HepG2 (cell line): ENCODE data around the gene EVC. TPM values are rescaled to one million over a fixed set of nuclear protein-coding genes. Genes with fewer than 3 reads are reported as not detected.

ENCODE experiments used
- ATAC-seq: fragments of 200-7000 bp; cut with Tn5 transposase; 3 replicates; pipeline ENCODE4 v1.9.1; 2020; ENCODE audit warnings: mild to moderate bottlenecking, moderate library complexity
- BruUV-seq: library from RNA; stranded (reverse); fragments of 400-500 nt; replicated peaks from 2 replicates; lab custom pipeline; 2021; lab: Mats Ljungman, UMichigan
- CTCF ChIA-PET: fragments of 300-600 bp; formaldehyde crosslinking; extraction: SDS; loops from one replicate; lab custom pipeline; 2021; ENCODE audit warnings: low total read pairs, inconsistent platforms, low intra/inter-chr PET ratio; lab: Yijun Ruan, JAX
- POLR2A ChIA-PET: fragments of 350-600 bp; sonication (Branson Sonifier 250); formaldehyde crosslinking; loops from one replicate; lab custom pipeline; 2020; ENCODE audit warnings: antibody characterized with exemption, inconsistent platforms; lab: Yijun Ruan, JAX
- DNase-seq: peaks from one replicate; pipeline ENCODE4 v3.0.0-alpha.2; 2015; ENCODE audit warnings: low spot score
- FAIRE-seq: peaks from 3 replicates; lab custom pipeline; 2011; peaks lifted over from hg19 to GRCh38; lab: Jason Lieb, UNC
- H2AFZ ChIP-seq: one replicate; pipeline ENCODE4 v1.6.1; 2011; ENCODE audit warnings: low read length, inconsistent platforms
- H3K27ac ChIP-seq: fragments of 300-600 bp; 3 replicates; pipeline ENCODE4 v1.8.0; 2011; ENCODE audit warnings: mixed run types, mild to moderate bottlenecking, mixed read lengths, low read length, inconsistent platforms; ENCODE audit not compliant: insufficient read depth; ENCODE audit errors: extremely low read length
- H3K27me3 ChIP-seq, 2 experiments: fragments of 200-600 bp in 1 of 2; 2 replicates in 1 of 2; 3 replicates in 1 of 2; pipeline versions ENCODE4 v1.6.0 to v1.8.0; 2011; ENCODE audit warnings: low read length in 2 of 2, mild to moderate bottlenecking in 2 of 2, moderate library complexity in 2 of 2, inconsistent platforms in 1 of 2; ENCODE audit not compliant: insufficient read depth in 2 of 2, control insufficient read depth in 1 of 2
- H3K36me3 ChIP-seq, 2 experiments: fragments of 200-600 bp in 1 of 2; replicated peaks in 1 of 2; 2 replicates in 1 of 2; 3 replicates in 1 of 2; pipeline versions ENCODE4 v1.5.1 to v1.8.0; 2011; ENCODE audit warnings: low read length in 2 of 2, inconsistent platforms in 1 of 2; ENCODE audit not compliant: insufficient read depth in 2 of 2, control insufficient read depth in 1 of 2
- H3K4me1 ChIP-seq: 2 replicates; pipeline ENCODE4 v1.5.1; 2012; ENCODE audit warnings: low read length, inconsistent platforms; ENCODE audit not compliant: insufficient read depth
- H3K4me2 ChIP-seq: 2 replicates; pipeline ENCODE4 v1.6.0; 2011; ENCODE audit warnings: low read depth, low read length, inconsistent platforms
- H3K4me3 ChIP-seq, 3 experiments: fragments of 200-600 bp in 1 of 3; sonication (generic), shearing (Covaris generic) in 1 of 3; replicated peaks in 1 of 3; 2 replicates each; pipeline ENCODE4 v1.5.1; 2011 to 2016; ENCODE audit warnings: low read length in 3 of 3, inconsistent platforms in 2 of 3, low read depth in 2 of 3, mild to moderate bottlenecking in 2 of 3, control low read depth in 1 of 3, mixed read lengths in 1 of 3; ENCODE audit not compliant: insufficient read depth in 1 of 3
- H3K79me2 ChIP-seq: one replicate; pipeline ENCODE4 v1.6.1; 2011; ENCODE audit warnings: low read length, inconsistent platforms; ENCODE audit not compliant: insufficient read depth
- H3K9ac ChIP-seq: 2 replicates; pipeline ENCODE4 v1.6.0; 2011; ENCODE audit warnings: mild to moderate bottlenecking, low read depth, low read length, inconsistent platforms; ENCODE audit not compliant: insufficient read depth
- H3K9me3 ChIP-seq: 2 replicates; pipeline ENCODE4 v1.5.1; 2012; ENCODE audit warnings: mild to moderate bottlenecking, low read length
- H4K20me1 ChIP-seq: 2 replicates; pipeline ENCODE4 v1.6.0; 2011; ENCODE audit warnings: inconsistent platforms, mild to moderate bottlenecking, low read length, moderate library complexity; ENCODE audit not compliant: insufficient read depth
- DMTF1 ChIP-seq: sonication (generic); formaldehyde crosslinking; IDR thresholded peaks from 2 replicates; pipeline ENCODE4 v1.4.0; 2020; ENCODE audit warnings: mild to moderate bottlenecking, missing genetic modification reagents
- ELF4 ChIP-seq: sonication (generic); formaldehyde crosslinking; IDR thresholded peaks from 2 replicates; pipeline ENCODE4 v1.5.0; 2020; ENCODE audit warnings: missing genetic modification reagents, mild to moderate bottlenecking, moderate library complexity, borderline replicate concordance
- GFI1 ChIP-seq: sonication (generic); formaldehyde crosslinking; IDR thresholded peaks from 2 replicates; pipeline ENCODE4 v1.5.0; 2020; ENCODE audit warnings: missing genetic modification reagents, mild to moderate bottlenecking, borderline replicate concordance
- PITX1 ChIP-seq: sonication (generic); formaldehyde crosslinking; IDR thresholded peaks from 2 replicates; pipeline ENCODE4 v1.5.1; 2020; ENCODE audit warnings: mild to moderate bottlenecking, missing genetic modification reagents
- RARA ChIP-seq: IDR thresholded peaks from 2 replicates; pipeline ENCODE4 v1.6.1; 2016; ENCODE audit warnings: missing genetic modification reagents, missing compliant biosample characterization
- TBX2 ChIP-seq: sonication (generic); formaldehyde crosslinking; IDR thresholded peaks from 2 replicates; pipeline ENCODE4 v1.5.0; 2020; ENCODE audit warnings: missing genetic modification reagents, mild to moderate bottlenecking, borderline replicate concordance
- TRAFD1 ChIP-seq: sonication (generic); formaldehyde crosslinking; IDR thresholded peaks from 2 replicates; pipeline ENCODE4 v1.5.1; 2020; ENCODE audit warnings: missing genetic modification reagents, mild to moderate bottlenecking, borderline replicate concordance
- ZFP82 ChIP-seq: sonication (generic); formaldehyde crosslinking; IDR thresholded peaks from 2 replicates; pipeline ENCODE4 v1.5.1; 2020; ENCODE audit warnings: mild to moderate bottlenecking, missing genetic modification reagents, borderline replicate concordance
- ZNF235 ChIP-seq: sonication (generic); formaldehyde crosslinking; IDR thresholded peaks from 2 replicates; pipeline ENCODE4 v1.8.1; 2023; ENCODE audit warnings: mild to moderate bottlenecking, missing genetic modification reagents, borderline replicate concordance
- ZNF672 ChIP-seq: sonication (generic); formaldehyde crosslinking; IDR thresholded peaks from 2 replicates; pipeline ENCODE4 v1.8.1; 2022; ENCODE audit warnings: missing genetic modification reagents
- ZNF768 ChIP-seq: sonication (generic); formaldehyde crosslinking; IDR thresholded peaks from 2 replicates; pipeline ENCODE4 v1.4.0; 2020; ENCODE audit warnings: missing genetic modification reagents
- ZSCAN5A ChIP-seq: sonication (generic); formaldehyde crosslinking; IDR thresholded peaks from 2 replicates; pipeline ENCODE4 v1.8.0; 2022; ENCODE audit warnings: mild to moderate bottlenecking, missing genetic modification reagents, borderline replicate concordance
- WGBS: methylation state at CpG from one replicate; pipeline ENCODE4 v1.1.6; 2017; ENCODE audit warnings: low lambda C conversion rate; 5-methylcytosine and 5-hydroxymethylcytosine counted together
- in situ Hi-C: cut with HindIII; loops from 2 replicates; pipeline ENCODE4 v1.10.0; 2017; ENCODE audit warnings: low pct_unique_long_range_greater_than_20kb; ENCODE audit not compliant: extremely low pct_ligation_motif_present
- intact Hi-C: fragments of 100-400 bp; cut with micrococcal nuclease; formaldehyde crosslinking; loops from one replicate; pipeline ENCODE4 v1.10.0; 2022; ENCODE audit not compliant: unreplicated experiment
- polyA plus RNA-seq, 8 experiments: library from polyadenylated mRNA; depleted of rRNA in 3 of 8; stranded (reverse) in 7 of 8; unstranded in 1 of 8; fragments of >200 nt; fragmentation: Illumina TruSeq in 4 of 8; extraction: Trizol in 4 of 8; gene quantifications; 2 replicates each; pipeline versions ENCODE4 v1.2.1 to v1.2.3, GENCODE V29; 2011 to 2016; ENCODE audit warnings: low read depth in 4 of 8, missing spikeins in 1 of 8, mixed read lengths in 1 of 8; ENCODE audit not compliant: insufficient read depth in 1 of 8
- total RNA-seq, 5 experiments: library from RNA; depleted of rRNA; stranded (reverse); fragments of >200 nt; fragmentation: Illumina TruSeq; extraction: Trizol; gene quantifications; 2 replicates each; pipeline ENCODE4 v1.2.3, GENCODE V29; 2016; ENCODE audit warnings: low read depth in 1 of 5

The EVC gene
- total and polyA plus RNA-seq, 2 of the 13 experiments (the other 11 are each of a cell fraction or from before 2014, with no cell fraction given): 3.1 to 4.9 TPM

- no peaks in the 10 kb centered on the region for H3K79me2 ChIP-seq
- peaks cover 2 to 9% of the 10 kb centered on the region in 2 experiments; a peak in 2 of 5 replicates for H3K36me3 ChIP-seq
- ATAC-seq: no peak
- no peaks in the 10 kb centered on the region for H3K9me3 ChIP-seq
- no peak overlapping the region for H3K27ac ChIP-seq
- no peak for DNase-seq
- TF ChIP-seq ZNF235: no peak
- no peak for TF ChIP-seq ZFP82 (CRISPR knock-in tag)
- no peak overlapping the region for H3K4me3 ChIP-seq
- in situ Hi-C loops (no loop called here), intact Hi-C loops (no loop called here)
- H3K4me1 ChIP-seq: no peaks in the 10 kb centered on the region
- H2AFZ ChIP-seq: no peak overlapping the region
- no peak overlapping the region for H3K9ac ChIP-seq
- no peak for FAIRE-seq
- ChIA-PET CTCF (no interaction called here), POLR2A (no interaction called here)
- WGBS: 95% methylated on average over 6 of the region's 6 CpGs
- no peaks in the 10 kb centered on the region for H3K27me3 ChIP-seq
- no peaks in the 10 kb centered on the region for H4K20me1 ChIP-seq
- no peak overlapping the region for H3K4me2 ChIP-seq
- no TSS peak for BruUV-seq
Measured at GRCh38 chr4:5797866-5798265, 86.9 kb downstream of the EVC start.

- H2AFZ ChIP-seq: no peak overlapping the region
- H3K36me3 ChIP-seq: peaks cover 2 to 6% of the 10 kb centered on the region in 2 experiments; a peak in 2 of 5 replicates
- WGBS: no CpG with 5 or more reads among the region's 11 CpGs
- ATAC-seq: no peak
- ChIA-PET POLR2A (no interaction called here), CTCF (no interaction called here)
- DNase-seq: no peak
- no peak for FAIRE-seq
- H3K9me3 ChIP-seq: no peaks in the 10 kb centered on the region
- H3K27me3 ChIP-seq: no peaks in the 10 kb centered on the region
- intact Hi-C loops (no loop called here), in situ Hi-C loops (no loop called here)
- H3K4me1 ChIP-seq: no peaks in the 10 kb centered on the region
- no peaks in the 10 kb centered on the region for H4K20me1 ChIP-seq
- no peak overlapping the region for H3K27ac ChIP-seq
- no peak overlapping the region for H3K4me2 ChIP-seq
- BruUV-seq: no TSS peak
- no peak overlapping the region for H3K4me3 ChIP-seq
- H3K79me2 ChIP-seq: no peaks in the 10 kb centered on the region
- H3K9ac ChIP-seq: no peak overlapping the region
- TF ChIP-seq ELF4: no peak
- TF ChIP-seq TBX2: no peak
- no peak for TF ChIP-seq PITX1 (CRISPR knock-in tag)
- TF ChIP-seq ZSCAN5A (CRISPR knock-in tag): no peak
- TF ChIP-seq TRAFD1 (CRISPR knock-in tag): no peak
- TF ChIP-seq ZNF672 (CRISPR knock-in tag): no peak
- TF ChIP-seq GFI1 (CRISPR knock-in tag): no peak
- TF ChIP-seq RARA (CRISPR knock-in tag): no peak
- TF ChIP-seq ZNF768 (CRISPR knock-in tag): no peak
- no peak for TF ChIP-seq DMTF1 (CRISPR knock-in tag)
Measured at GRCh38 chr4:5798462-5798861, 87.5 kb downstream of the EVC start.
